Measurements from ENCODE around the gene GOLT1A.

Gene GOLT1A, protein sequence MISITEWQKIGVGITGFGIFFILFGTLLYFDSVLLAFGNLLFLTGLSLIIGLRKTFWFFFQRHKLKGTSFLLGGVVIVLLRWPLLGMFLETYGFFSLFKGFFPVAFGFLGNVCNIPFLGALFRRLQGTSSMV

DNA sequence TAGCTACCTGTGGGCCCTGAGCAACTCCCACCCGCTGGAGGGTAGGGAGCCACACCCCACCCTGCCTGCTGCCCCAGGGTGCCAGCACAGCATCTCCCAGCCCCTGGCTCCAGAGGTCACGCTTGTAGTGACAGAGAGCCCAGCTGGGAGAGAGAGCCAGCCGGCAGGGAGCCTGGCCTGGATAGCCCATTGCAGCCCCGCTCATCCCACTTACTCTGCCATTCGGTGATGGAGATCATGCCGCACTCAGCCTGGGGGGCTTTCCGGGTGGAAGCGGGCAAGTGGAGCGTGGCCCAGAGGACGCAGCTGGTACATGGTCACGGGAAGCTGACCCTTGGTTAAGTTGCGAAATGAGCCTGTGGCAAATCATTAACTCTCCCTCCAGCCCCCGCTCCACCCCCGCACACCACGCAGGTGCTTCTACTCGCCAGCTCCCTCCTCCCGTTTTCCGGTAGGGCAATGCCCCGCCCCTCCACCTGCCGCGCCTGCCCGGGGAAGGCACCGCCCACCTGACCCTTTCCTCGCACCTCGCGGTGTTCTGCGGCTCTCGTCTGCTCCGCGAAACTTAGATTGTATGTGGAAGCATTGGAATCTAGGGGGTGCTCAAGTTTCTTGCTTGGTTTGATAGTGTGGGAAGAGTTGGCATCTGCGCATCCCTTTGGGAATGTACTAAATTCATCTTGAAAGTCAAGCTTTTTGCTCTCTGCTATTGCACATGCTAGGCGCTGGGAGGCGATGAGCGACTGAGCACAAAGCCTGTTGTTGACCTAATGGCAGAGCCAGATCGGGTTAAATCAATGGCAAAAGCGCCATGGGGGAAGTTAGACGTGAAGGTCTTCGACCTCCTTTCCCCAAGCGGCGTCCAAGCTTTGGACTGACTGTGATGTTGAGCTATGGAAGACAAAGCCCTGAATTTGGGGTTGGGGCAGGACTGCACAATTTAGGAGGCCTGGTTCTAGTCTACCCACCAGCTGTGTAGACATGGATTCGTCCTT lies at the start of gene GOLT1A:
Gene GOLT1A (minus strand): TSS at position 321 of the 995 bp plus-strand sequence. CDS start 82 bp downstream, at position 239.
- DNase-seq, result peak; percentile 55

DNA sequence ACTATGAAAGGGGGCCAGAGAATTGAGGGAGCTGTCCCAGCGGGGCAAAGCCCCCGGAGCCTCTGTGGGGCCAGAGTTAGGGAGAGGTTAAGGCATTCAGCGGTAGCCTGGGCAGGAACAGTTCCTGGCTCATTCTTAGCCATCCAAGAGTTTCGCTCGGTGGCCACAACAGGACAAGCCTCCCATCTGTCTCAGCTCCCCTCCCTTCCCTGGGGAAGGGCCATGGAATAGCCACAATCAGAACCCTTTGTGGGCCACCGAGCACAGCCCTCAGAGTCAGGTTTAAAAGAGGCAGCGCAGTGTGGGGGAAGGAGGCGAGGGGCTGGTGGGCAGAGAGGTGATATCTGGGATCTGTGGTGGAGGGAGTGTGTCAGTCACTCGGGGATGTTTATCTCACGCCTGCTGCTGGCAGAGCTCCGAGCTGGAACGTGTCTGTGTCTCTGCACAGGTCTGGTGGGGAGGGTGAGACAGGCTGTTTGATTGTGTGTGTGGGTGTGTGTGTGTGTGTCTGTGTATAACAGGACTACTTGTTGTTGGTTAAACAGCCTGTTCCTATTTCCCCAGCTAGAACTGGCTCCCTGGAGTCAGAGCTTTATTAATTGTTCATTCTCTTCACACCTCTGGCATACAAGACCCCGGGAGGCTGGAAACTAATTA lies 49.6 kb upstream of the GOLT1A start:
- DNase-seq, result no peak

DNA sequence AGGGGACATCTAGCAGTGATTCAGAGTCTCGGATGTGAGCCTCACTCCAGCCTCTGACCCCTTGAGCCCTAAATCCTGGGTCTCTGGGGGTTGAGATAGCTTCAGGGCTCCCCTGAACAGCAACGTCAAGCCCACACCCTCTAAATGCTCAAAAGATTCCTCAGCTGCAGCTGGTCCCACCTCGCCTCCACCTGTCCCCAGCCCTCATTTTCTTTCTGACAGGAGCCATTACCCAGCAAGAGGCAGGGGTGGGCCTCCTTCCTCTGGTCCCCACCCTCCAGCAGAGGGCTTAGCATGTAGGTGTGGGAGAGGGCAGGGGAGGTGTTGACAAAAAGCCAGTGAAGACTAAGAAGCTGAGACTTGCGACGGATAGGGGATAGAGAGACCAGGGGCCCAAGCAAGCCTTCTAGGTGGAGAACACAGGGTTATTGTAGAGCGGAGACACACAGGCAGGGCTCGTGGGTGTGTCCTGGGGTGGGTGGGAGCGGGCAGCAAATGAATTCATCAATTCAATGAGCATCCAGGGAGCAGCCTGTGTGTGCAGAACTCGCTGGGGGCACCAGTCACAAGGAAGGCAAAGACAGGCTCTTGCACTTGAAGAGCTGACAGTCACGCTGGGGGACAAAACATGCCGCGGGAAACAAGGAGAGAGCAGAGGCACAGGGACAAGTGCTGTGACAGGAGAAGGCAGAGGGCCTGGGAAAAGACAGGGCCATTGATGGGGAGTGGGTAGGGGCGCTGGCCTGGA lies 48.9 kb upstream of the GOLT1A start:
- DNase-seq, result no peak

DNA sequence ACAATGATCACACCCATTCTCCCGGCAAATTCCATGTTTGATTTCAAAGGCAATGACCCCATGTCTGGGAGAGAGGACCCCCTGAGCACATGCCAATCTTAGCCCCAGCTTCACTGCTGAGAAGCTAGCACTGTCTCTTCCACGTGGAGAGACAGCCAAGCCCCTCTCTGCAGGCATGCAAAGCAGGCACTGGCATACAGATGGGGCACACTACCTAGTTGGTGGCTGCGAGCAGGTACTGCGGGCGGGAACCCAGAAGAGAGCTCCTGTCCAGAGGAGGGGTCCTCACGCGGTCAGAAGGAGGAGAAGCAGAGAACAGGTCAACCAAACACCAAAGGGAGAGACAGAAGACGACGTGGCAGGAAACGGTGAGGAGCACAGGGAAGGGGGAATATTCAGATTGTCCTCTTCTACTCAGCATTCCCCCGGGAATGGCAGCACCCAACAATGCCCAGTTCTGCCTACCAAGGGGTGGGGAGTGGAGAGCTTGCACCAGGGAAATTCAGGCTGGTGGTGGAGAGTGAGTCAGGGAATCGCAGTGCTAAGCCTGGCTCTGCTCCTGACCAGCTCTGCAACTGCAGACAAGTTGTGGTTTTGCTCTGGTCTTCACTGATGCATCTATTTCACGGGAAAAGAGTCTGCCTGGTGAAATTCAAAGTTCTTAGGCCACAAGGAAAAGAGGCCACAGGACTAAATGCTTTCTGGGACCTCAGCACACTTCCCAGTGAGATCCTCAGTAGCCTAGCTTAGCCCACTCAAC lies 48.1 kb upstream of the GOLT1A start:
- no peak for DNase-seq

DNA sequence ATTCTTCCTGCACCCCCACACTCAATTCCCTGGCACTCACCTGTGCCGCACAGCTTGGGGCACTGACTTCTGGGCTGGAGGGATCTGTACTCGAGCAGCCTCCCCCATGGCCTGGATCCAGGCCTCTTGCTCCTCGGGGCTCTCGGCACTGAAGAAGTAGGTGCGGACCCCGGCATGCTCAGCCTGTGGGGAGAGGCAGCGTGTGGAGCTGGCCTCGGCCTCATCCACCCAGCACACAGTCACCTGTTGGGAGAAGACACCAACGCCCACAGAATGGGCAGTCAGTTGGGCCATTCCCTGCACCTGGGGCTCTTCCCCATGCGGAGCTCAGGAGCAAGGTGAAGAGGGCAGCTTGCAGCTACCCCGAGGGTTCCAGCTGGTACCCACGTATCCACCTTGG lies 47.5 kb upstream of the GOLT1A start:
- no peak for DNase-seq

DNA sequence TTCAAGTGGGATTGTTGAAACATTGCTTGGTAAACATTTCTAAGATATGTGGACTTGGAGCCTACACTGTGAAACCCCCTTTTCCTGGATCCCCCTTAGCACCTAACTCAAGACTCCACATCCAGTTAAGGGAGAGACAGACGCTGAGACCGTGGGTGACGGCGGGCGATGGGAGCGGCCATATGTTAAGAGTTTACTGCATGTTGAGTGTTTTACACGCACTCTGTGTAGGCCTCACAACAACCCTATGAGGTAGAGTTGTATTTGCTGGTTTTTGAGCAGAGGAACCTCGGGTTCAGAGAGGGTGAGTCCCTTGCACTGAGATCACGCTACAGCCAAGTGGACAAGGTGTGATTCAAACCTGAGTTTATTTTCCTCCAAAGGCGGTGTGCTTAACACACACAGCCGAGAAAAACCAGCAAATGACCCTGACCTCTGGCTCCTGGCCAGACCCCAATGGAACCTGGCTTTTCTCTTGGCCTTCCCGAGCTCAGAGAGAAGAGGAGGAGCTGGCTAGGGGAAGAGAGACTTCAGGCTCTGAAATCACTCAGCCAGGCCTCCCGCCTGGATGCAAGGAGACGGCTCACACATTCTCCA lies 46.9 kb upstream of the GOLT1A start:
- DNase-seq, result no peak

DNA sequence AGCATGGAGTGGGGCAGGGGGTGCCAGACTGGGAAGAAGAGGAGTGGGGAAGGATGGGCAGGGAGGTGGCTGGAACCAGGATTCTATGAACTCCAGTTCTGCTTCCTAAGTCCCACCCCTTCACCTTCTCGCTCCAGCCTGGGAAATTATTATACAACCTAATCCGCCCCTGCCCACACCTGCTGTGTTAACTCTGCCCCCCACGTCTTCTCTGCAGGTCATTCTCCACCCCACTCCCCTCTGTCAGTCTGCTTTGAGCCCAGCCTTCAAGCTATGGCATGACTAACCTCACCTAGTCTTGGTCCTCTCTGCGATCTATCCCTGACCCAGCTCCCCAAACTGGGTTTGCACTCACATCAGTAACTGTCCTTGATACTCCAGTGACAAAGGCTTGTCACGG lies 46.0 kb upstream of the GOLT1A start:
- no peak for DNase-seq

DNA sequence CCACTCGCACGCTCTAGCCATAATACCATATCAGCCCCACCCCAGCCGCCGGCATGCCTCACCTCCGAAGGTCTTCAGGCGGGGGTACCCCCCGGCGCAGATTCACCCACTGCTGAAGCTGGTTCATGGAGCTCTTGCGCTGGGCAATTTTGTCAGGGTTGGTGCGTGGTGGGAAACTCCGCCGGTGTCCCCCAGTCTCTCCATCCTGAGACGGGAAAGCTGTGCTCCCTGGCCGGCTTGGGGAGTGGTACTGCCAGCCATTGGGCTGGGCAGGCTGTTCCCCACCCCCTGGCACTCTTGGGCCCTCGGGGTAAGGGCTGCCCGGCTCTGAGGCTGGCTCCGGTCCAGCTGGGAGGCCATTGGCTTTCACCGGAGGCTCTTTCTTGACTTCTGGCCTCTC lies 45.4 kb upstream of the GOLT1A start:
- no peak for DNase-seq

DNA sequence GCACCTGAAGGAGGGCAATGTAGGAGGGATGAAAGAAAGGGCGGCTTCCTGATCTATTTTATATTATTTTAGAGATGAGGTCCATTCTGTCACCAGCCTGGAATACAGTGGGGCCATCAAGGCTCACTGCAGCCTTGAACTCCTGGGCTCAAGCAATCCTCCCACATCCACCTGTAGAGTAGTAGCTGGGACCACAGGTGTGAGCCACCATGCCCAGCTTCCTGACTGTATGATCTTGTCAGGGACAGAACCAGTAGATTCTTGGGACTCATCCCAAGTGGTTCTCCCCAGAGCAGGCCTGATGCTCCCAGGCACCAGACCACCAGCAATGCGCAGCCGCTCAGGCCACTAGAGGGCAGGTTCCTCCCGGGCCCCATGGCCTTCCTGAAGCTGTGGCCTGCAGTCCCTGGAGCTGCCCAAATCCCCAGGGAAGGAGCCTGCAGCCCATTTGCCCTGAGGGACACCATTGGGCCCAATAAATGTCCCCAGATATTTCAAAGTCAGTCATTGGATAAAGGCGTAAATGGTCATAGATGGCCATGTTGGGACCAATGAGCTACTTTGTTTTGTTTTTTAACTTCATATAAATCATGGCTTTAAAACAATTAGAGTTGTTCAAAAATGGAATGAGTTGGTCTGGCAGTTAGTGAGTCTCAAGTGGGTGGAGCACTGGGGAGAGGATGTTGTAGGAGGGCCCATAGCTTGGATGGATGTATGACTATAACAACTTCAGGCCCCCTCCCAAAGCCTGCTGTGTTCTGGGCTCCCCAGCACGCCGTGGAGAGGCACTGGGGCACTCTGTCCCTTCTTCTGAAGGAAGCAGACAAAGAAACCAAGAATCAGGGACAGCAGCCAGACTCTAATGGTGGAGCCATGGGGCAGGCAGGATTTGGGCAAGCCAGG lies 44.7 kb upstream of the GOLT1A start:
- DNase-seq, result peak; percentile 88

DNA sequence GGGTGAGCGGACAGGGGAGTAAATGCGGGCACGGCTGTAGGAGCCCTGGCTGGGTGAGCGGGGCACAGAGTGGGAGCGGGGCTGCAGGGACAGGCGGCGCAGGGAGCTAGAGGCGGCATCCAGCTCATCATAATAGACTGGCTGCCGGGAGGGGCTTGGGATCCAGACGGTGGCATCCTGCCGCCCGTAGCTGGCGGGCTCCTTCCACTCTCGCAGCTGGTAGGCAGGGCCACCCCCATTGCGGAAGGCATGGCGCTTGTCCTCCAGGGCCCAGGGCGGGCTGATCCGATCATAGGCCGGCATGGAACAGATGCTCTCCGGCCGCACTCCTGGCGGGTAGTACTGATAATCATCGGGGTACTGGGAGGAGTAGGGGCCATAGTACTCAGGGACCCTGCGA lies 43.7 kb upstream of the GOLT1A start:
- no peak for DNase-seq

DNA sequence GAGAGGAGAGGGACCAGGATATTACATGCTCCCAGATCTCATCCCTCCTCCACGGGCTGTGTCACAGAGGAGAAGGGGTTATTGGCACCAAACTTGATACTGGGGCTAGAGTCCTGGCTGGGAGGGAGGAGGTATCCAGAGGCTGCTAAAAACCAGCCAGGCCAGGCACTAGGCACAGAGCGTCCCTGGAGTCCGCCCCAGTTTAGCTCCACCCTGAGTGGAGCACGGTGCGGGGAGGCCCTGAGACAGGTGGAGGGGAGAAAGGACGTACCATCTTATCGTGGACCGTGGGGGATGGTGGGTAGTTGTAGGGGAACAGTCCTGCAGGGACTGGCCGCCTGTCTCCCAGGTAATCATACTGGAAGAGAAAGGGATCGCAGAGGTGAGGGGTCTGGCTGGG lies 42.7 kb upstream of the GOLT1A start:
- no peak for DNase-seq

DNA sequence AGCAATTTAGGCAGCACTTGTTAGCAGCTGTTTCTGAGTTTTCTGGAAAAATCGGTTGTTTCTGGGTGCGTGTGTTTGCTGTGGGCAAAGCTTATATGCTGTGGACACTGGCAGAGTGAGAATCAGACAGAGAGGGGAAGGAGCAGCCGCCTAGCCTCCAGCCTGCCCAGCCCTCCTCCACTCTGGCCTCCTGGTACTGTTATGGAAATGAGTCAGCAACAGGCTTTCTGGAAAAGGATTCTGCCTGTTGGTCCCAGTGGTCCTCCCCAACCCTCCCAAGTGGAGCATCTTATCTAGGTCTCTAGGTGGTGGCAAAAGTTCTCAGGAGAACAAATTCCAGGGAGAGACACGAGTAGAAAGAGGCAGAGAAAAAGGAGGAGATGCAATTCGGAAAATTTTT lies 42.2 kb upstream of the GOLT1A start:
- no peak for DNase-seq

DNA sequence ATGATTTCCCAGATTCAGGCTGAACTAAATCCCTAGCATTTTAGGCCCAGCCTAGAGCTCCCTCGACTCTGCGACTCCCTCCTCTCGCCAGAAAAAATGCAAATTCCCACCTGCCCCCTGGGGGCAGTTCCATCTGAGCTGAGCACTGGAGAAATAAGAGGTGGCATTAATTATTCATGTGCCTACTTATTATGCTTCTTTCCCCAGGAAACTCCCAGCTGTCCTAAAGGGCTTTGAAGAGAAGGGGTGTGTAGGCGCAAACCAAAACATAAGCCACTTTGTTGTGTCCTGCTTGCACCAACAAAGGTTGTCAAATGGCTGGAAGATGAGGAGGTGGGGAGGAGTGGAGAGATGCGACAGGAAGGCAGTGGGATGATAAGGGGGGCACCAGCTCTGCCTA lies 41.4 kb upstream of the GOLT1A start:
- no peak for DNase-seq

DNA sequence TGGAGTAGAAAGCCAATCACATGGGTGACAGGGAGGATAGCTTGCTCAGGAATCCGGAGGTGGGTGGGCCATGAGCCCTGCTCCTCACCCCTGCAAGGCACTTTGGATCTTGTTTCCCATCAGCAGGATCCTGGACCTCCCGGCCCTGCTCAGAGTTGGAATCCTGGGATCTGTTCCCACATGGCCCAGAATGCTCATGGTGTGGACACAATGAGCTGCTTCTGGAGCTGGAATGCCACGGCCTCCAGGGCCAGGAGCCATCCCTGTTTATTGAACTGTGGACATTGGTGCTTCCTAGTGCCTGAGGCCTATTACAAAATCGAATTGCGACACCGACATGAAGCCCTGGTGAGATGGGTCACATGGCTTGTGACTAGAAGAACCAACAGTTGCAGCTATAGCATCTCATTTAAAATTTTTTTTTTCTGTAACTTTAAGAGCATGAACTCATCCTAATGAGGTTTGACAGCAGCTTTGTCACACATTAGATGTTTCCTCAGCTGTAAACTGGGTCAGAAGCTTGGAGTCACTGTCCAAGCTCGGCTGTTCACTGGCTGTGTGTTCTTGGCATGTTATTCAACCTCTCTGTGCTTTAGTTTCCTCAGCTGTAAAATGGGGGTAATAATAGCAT lies 40.4 kb upstream of the GOLT1A start:
- DNase-seq, result no peak

DNA sequence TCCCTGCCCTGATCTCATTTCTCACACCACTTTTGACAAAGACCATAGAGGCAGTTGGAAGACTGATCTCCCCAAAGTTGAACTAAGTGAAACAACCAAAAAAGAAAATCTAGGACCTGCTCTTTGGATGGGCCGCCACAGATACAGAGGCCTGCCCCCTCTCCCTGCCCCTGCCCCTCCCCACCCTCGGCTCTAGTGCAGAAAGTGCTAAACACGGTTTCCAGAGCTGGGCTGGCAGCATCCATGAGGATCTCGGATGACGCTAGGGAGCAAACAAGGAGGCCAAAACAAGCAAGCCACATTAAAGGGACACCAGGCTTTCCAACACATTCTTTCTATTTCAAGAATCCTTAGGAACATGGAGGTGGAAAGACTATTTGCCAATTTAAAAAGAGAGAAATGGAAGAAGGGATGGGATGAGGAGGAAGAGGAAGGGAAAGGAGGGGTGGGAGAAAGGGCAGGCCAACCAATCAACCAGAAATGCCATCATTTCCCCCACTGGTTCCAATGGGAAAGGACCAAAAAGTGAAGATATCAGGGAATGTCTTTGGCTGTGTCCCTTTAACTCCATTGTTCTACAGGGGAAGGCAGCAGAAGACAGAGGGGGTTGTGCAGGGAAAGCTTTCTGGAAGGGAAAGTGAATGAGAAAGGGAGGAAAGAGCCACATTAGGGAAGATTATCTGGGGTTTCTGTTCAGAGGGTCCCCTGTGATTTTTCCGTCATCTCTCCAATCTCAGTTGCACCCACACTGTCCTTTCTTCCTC lies 38.3 kb upstream of the GOLT1A start:
- DNase-seq, result no peak

DNA sequence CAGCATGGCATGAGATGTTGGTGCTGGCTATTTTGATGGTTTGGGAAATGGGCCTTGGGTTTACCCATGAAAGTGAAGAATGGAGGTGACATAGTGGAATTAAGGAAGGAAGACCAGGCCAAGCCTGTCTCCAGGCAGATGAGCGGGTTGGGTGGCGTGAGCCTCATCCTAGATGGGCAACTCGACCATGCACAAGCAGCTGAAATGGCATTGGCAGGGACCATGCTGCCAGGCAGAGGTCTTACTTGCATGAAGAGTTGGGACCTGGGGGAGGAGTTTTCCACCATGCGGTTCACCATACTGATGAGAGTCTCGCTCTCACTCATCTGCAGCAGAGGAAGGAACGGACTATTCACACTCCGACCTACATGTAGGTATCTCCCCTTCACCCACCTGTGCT lies 37.5 kb upstream of the GOLT1A start:
- no peak for DNase-seq

DNA sequence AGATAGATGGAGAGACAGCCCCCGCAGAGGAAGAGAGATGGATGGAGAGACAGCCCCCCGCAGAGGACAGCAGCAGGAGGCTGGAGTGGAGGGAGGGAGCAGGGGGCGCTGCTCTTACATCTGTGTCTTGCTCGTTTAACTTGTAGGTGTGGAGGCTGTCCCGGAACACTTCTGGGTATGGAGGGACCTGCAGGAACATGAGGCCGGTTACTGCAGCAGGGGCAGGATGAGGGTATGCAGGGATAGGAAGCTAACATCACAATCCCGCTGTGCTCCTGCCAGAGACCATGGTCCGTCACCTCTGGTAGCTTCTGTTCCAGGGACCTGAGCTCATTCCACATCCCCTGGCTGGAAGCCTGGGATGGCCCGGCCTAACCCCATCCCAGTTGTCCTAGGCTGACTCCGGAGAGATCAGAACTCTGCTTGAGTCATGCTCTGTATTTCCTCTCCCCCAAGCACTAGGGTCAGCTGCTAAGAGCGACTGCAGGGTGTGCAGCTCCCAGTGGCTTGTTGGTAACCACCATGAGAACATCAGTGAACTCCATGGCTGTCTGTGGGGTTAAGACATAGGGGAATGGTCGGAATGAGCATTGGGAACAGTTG lies 36.7 kb upstream of the GOLT1A start:
- no peak for DNase-seq

DNA sequence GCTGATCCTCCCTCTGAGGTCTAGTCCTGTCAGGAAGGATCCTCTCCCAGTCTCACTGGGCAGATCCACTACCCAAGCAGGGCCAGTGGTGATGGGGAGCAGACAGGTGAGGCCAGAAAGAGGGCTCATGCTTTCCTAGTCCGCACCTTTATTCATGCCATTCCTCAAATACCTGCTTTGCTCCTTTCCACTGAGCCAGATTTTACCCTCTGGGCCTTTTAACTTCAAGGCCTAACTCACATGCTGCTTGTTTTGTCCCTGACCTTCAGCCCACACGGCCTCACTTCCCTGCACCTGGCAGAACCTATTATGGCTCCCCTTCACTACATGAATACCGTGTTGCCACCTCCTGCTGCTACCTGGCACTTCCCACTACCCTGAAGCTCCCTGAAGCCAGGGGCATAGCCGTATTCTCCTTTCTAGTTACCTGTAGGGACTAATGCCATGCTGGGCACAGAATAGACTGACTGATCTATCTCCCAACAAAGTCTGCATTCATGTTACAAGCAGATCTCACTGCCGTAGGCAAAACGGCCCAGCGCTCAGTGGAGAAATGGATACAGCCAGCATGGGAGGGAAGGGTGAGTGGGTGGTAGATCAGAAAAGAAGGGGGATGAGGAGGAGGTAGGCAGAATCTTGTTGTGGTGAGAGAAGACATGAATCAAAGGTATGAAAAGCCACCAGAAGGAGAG lies 36.1 kb upstream of the GOLT1A start:
- DNase-seq, result no peak

DNA sequence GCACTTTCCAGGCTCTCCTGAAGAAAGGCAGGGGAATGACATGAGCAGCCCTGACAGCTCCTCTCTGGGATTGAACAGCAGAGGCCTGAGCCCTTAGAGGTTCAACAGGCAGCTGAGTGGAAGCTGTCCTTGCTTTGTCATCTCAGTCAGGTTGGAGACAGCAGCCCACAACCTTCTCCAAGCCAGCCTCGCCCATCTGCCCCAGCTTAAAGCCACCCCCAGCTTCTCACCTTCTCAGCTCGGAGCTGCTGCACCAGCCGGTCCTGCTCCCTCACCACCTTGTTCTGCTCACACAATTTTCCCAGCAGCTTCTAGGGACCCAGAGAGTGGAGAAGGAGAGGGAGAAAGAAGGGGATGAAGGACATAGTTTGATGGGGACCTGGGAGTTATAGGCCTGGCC lies 35.2 kb upstream of the GOLT1A start:
- DNase-seq, result no peak
